ENCODE results near the gene GRHPR.
A peak's percentile ranks its signal among the peaks of the same experiment; 100 is the strongest.

GRHPR gene

DNA sequence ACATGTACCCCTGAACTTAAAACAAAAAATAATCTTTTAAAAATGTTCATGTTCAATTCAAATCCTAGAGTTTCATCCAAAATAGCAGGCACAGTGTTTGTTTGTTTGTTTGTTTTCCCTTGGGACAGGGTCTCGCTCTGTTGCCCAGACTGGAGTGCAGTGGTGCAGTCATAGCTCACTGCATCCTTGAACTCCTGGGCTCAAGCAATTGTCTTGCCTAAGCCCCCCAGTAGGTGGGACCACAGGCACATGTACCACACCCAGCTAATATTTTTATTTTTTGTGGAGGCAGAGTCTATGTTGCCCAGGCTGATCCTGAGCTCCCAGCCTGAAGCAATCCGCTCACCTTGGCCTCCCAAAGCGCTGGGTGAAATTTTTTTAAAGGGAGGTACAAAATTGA is 58.3 kb downstream of the GRHPR start:
- DNase-seq (ENCODE audit: low read depth) = no peak

DNA sequence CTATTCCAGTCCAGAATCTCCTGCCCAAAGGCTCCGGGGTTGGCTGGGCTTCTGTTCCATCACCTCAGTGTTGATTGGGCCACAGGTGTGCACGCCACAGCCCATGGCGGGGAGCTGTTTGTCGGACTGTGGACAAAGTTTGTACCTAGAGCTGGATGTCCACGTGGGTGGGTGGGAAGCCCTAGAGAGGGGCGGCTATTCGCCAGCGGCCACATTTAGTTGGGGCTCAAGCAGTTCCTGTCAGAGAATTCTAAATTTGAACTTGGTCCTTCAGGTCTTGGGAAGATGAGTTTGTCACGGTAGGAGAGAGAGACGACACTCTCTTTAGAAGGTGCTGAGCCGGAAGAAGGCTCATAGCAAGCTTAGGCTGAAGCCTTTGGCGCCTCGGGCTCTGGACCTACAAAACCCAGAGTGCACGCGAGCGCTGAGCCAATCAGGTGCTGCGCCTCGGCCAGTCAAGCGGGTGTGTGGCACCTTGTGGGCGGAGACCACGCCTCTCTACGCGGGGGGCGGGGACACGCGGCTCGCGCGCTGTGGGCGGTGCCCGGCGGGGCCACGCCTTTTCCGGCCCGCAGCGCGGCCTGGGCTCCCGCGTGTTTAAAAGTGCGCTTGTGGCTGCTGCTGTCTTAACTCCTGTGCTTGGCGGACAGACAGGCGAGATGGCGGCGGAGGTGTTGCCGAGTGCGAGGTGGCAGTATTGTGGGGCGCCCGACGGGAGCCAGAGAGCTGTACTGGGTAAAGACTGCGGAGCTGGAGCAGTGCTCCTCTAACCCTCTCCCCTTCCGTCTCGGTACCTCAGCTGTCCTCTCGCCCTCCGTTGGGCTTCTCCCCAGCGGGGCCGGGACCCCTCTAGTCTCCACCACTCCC is 63.1 kb downstream of the GRHPR start, which contains the start of gene POLR1E:
Gene POLR1E (plus strand): TSS at position 560 of the 867 bp plus-strand sequence. CDS start 100 bp downstream, at position 660.
- DNase-seq (ENCODE audit: low read depth) = peak; percentile 82

DNA sequence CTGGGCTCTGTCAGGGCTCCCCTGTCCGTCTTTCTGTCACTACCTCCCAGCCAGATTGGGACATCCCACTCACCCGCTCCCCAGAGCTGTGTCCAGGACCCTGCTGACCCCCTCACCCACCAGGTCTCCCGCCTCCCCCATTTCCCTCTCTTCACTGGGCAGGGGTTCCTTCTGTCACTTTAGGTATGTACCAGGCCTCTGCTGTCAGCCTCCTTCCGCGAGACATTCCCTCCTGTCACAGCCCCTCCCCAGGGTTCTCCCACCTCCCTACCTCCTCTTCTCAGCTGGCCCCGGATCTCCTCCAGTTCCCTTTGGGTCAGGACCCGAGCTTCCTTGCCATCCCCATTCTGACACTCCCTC is 63.7 kb downstream of the GRHPR start:
- no peak for DNase-seq (ENCODE audit: low read depth)
